HepG2 (cell line): ENCODE results near the gene DIAPH3. TPM values are rescaled to one million over a fixed set of nuclear protein-coding genes. Genes with fewer than 3 reads are reported as not detected.

Source experiments
- ATAC-seq: fragments of 200-7000 bp; cut with Tn5 transposase; 3 replicates; pipeline ENCODE4 v1.9.1; 2020; ENCODE audit warnings: mild to moderate bottlenecking, moderate library complexity
- BruUV-seq: library from RNA; stranded (reverse); fragments of 400-500 nt; replicated peaks from 2 replicates; lab custom pipeline; 2021; lab: Mats Ljungman, UMichigan
- CTCF ChIA-PET: fragments of 300-600 bp; formaldehyde crosslinking; extraction: SDS; loops from one replicate; lab custom pipeline; 2021; ENCODE audit warnings: low total read pairs, inconsistent platforms, low intra/inter-chr PET ratio; lab: Yijun Ruan, JAX
- POLR2A ChIA-PET: fragments of 350-600 bp; sonication (Branson Sonifier 250); formaldehyde crosslinking; loops from one replicate; lab custom pipeline; 2020; ENCODE audit warnings: antibody characterized with exemption, inconsistent platforms; lab: Yijun Ruan, JAX
- DNase-seq: peaks from one replicate; pipeline ENCODE4 v3.0.0-alpha.2; 2015; ENCODE audit warnings: low spot score
- FAIRE-seq: peaks from 3 replicates; lab custom pipeline; 2011; peaks lifted over from hg19 to GRCh38; lab: Jason Lieb, UNC
- H2AFZ ChIP-seq: one replicate; pipeline ENCODE4 v1.6.1; 2011; ENCODE audit warnings: low read length, inconsistent platforms
- H3K27ac ChIP-seq: fragments of 300-600 bp; 3 replicates; pipeline ENCODE4 v1.8.0; 2011; ENCODE audit warnings: mixed run types, mild to moderate bottlenecking, mixed read lengths, low read length, inconsistent platforms; ENCODE audit not compliant: insufficient read depth; ENCODE audit errors: extremely low read length
- H3K27me3 ChIP-seq, 2 experiments: fragments of 200-600 bp in 1 of 2; 2 replicates in 1 of 2; 3 replicates in 1 of 2; pipeline versions ENCODE4 v1.6.0 to v1.8.0; 2011; ENCODE audit warnings: low read length in 2 of 2, mild to moderate bottlenecking in 2 of 2, moderate library complexity in 2 of 2, inconsistent platforms in 1 of 2; ENCODE audit not compliant: insufficient read depth in 2 of 2, control insufficient read depth in 1 of 2
- H3K36me3 ChIP-seq, 2 experiments: fragments of 200-600 bp in 1 of 2; replicated peaks in 1 of 2; 2 replicates in 1 of 2; 3 replicates in 1 of 2; pipeline versions ENCODE4 v1.5.1 to v1.8.0; 2011; ENCODE audit warnings: low read length in 2 of 2, inconsistent platforms in 1 of 2; ENCODE audit not compliant: insufficient read depth in 2 of 2, control insufficient read depth in 1 of 2
- H3K4me1 ChIP-seq: 2 replicates; pipeline ENCODE4 v1.5.1; 2012; ENCODE audit warnings: low read length, inconsistent platforms; ENCODE audit not compliant: insufficient read depth
- H3K4me2 ChIP-seq: 2 replicates; pipeline ENCODE4 v1.6.0; 2011; ENCODE audit warnings: low read depth, low read length, inconsistent platforms
- H3K4me3 ChIP-seq, 3 experiments: fragments of 200-600 bp in 1 of 3; sonication (generic), shearing (Covaris generic) in 1 of 3; replicated peaks in 1 of 3; 2 replicates each; pipeline ENCODE4 v1.5.1; 2011 to 2016; ENCODE audit warnings: low read length in 3 of 3, inconsistent platforms in 2 of 3, low read depth in 2 of 3, mild to moderate bottlenecking in 2 of 3, control low read depth in 1 of 3, mixed read lengths in 1 of 3; ENCODE audit not compliant: insufficient read depth in 1 of 3
- H3K79me2 ChIP-seq: one replicate; pipeline ENCODE4 v1.6.1; 2011; ENCODE audit warnings: low read length, inconsistent platforms; ENCODE audit not compliant: insufficient read depth
- H3K9ac ChIP-seq: 2 replicates; pipeline ENCODE4 v1.6.0; 2011; ENCODE audit warnings: mild to moderate bottlenecking, low read depth, low read length, inconsistent platforms; ENCODE audit not compliant: insufficient read depth
- H3K9me3 ChIP-seq: 2 replicates; pipeline ENCODE4 v1.5.1; 2012; ENCODE audit warnings: mild to moderate bottlenecking, low read length
- H4K20me1 ChIP-seq: 2 replicates; pipeline ENCODE4 v1.6.0; 2011; ENCODE audit warnings: inconsistent platforms, mild to moderate bottlenecking, low read length, moderate library complexity; ENCODE audit not compliant: insufficient read depth
- FOXA1 ChIP-seq, 2 experiments: fragments of 450-650 bp in 1 of 2; sonication (generic) in 1 of 2; formaldehyde crosslinking in 1 of 2; IDR thresholded peaks; 2 replicates each; pipeline versions ENCODE4 v1.4.0 to v1.6.1; 2016 to 2020; ENCODE audit warnings: missing genetic modification reagents in 1 of 2
- KDM1A ChIP-seq: IDR thresholded peaks from 2 replicates; pipeline ENCODE4 v1.6.1; 2016; ENCODE audit warnings: missing compliant biosample characterization
- SIN3B ChIP-seq: fragments of 150-350 bp; IDR thresholded peaks from 2 replicates; pipeline ENCODE4 v1.6.1; 2014; ENCODE audit warnings: low read length
- TAF15 ChIP-seq: fragments of 200-400 bp; formaldehyde crosslinking; IDR thresholded peaks from one replicate; pipeline ENCODE4 v1.6.1; 2018; ENCODE audit warnings: mild to moderate bottlenecking, low read depth, low read length; ENCODE audit not compliant: poor library complexity, severe bottlenecking
- TFAP4 ChIP-seq: sonication (generic); IDR thresholded peaks from 2 replicates; pipeline ENCODE4 v1.6.1; 2016; ENCODE audit warnings: low read depth, borderline replicate concordance
- TRAFD1 ChIP-seq: sonication (generic); formaldehyde crosslinking; IDR thresholded peaks from 2 replicates; pipeline ENCODE4 v1.5.1; 2020; ENCODE audit warnings: missing genetic modification reagents, mild to moderate bottlenecking, borderline replicate concordance
- ZFY ChIP-seq: sonication (generic); formaldehyde crosslinking; IDR thresholded peaks from 2 replicates; pipeline ENCODE4 v1.4.0; 2020; ENCODE audit warnings: missing genetic modification reagents
- ZNF546 ChIP-seq: sonication (generic); formaldehyde crosslinking; conservative IDR thresholded peaks from 2 replicates; pipeline ENCODE4 v1.8.1; 2023; ENCODE audit warnings: mild to moderate bottlenecking, missing genetic modification reagents
- ZNF547 ChIP-seq: sonication (generic); formaldehyde crosslinking; IDR thresholded peaks from 2 replicates; pipeline ENCODE4 v1.5.1; 2020; ENCODE audit warnings: mild to moderate bottlenecking, missing genetic modification reagents
- ZNF549 ChIP-seq: sonication (generic); formaldehyde crosslinking; IDR thresholded peaks from 2 replicates; pipeline ENCODE4 v1.5.0; 2020; ENCODE audit warnings: missing genetic modification reagents
- in situ Hi-C: cut with HindIII; loops from 2 replicates; pipeline ENCODE4 v1.10.0; 2017; ENCODE audit warnings: low pct_unique_long_range_greater_than_20kb; ENCODE audit not compliant: extremely low pct_ligation_motif_present
- intact Hi-C: fragments of 100-400 bp; cut with micrococcal nuclease; formaldehyde crosslinking; loops from one replicate; pipeline ENCODE4 v1.10.0; 2022; ENCODE audit not compliant: unreplicated experiment
- polyA plus RNA-seq, 8 experiments: library from polyadenylated mRNA; depleted of rRNA in 3 of 8; stranded (reverse) in 7 of 8; unstranded in 1 of 8; fragments of >200 nt; fragmentation: Illumina TruSeq in 4 of 8; extraction: Trizol in 4 of 8; gene quantifications; 2 replicates each; pipeline versions ENCODE4 v1.2.1 to v1.2.3, GENCODE V29; 2011 to 2016; ENCODE audit warnings: low read depth in 4 of 8, missing spikeins in 1 of 8, mixed read lengths in 1 of 8; ENCODE audit not compliant: insufficient read depth in 1 of 8
- total RNA-seq, 5 experiments: library from RNA; depleted of rRNA; stranded (reverse); fragments of >200 nt; fragmentation: Illumina TruSeq; extraction: Trizol; gene quantifications; 2 replicates each; pipeline ENCODE4 v1.2.3, GENCODE V29; 2016; ENCODE audit warnings: low read depth in 1 of 5

DIAPH3 gene
- total and polyA plus RNA-seq, 2 of the 13 experiments (the other 11 are each of a cell fraction or from before 2014, with no cell fraction given) = 4.0 to 9.3 TPM

GRCh38 chr13:60155978-60156377 is 7.8 kb downstream of the DIAPH3 start:
- CTCF ChIA-PET = no interaction called here
- DNase-seq = no peak
- H3K4me2 ChIP-seq = no peak overlapping the region
- POLR2A ChIA-PET = interaction anchor here (1.3 kb wide), 1 partner anchor 9 kb away, joined by 4 read pairs; no protein-coding TSS in a partner anchor
- intact Hi-C loops = no loop called here
- no peaks in the 10 kb centered on the region for H3K36me3 ChIP-seq
- no TSS peak for BruUV-seq
- H3K9ac ChIP-seq = no peak overlapping the region
- H3K79me2 ChIP-seq = peaks cover 18% of the 10 kb centered on the region
- H4K20me1 ChIP-seq = no peaks in the 10 kb centered on the region
- no peak overlapping the region for H3K4me3 ChIP-seq
- H3K27me3 ChIP-seq = no peaks in the 10 kb centered on the region
- H3K9me3 ChIP-seq = no peaks in the 10 kb centered on the region
- TF ChIP-seq TRAFD1 (CRISPR knock-in tag) = no peak
- TF ChIP-seq ZNF547 = no peak
- TF ChIP-seq ZNF546 = no peak
- TF ChIP-seq SIN3B = no peak
- no peak for TF ChIP-seq ZNF549 (CRISPR knock-in tag)
- TF ChIP-seq TAF15 = no peak
- no peak for TF ChIP-seq FOXA1 (IDR thresholded peaks at IDR 0.05)
- TF ChIP-seq FOXA1 (CRISPR knock-in tag; IDR thresholded peaks at IDR 0.05) = no peak
- no peak for TF ChIP-seq TFAP4
- no peak for TF ChIP-seq KDM1A (CRISPR knock-in tag)
- TF ChIP-seq ZFY (CRISPR knock-in tag) = no peak
- TF ChIP-seq, all 625 proteins: peak for 0
- Histone ChIP-seq H3K27ac (no peak overlapping the region), H2AFZ (no peak overlapping the region), H3K4me1 (0 out of 2 replicates have a peak, but pooled peaks cover under 1% of the 10 kb centered on the region)
- FAIRE-seq (no peak), ATAC-seq (peak; percentile 62; the same call in 2 of the 3 replicates)
- in situ Hi-C loops = no loop called here
